ENCODE results near the gene INTS1. TPM values are rescaled to one million over a fixed set of nuclear protein-coding genes. Genes with fewer than 3 reads are reported as not detected.
A peak's percentile ranks its signal among the peaks of the same experiment; 100 is the strongest.

INTS1 gene
- total RNA-seq, 1 donor from 2014 or later = 29.9 TPM

DNA sequence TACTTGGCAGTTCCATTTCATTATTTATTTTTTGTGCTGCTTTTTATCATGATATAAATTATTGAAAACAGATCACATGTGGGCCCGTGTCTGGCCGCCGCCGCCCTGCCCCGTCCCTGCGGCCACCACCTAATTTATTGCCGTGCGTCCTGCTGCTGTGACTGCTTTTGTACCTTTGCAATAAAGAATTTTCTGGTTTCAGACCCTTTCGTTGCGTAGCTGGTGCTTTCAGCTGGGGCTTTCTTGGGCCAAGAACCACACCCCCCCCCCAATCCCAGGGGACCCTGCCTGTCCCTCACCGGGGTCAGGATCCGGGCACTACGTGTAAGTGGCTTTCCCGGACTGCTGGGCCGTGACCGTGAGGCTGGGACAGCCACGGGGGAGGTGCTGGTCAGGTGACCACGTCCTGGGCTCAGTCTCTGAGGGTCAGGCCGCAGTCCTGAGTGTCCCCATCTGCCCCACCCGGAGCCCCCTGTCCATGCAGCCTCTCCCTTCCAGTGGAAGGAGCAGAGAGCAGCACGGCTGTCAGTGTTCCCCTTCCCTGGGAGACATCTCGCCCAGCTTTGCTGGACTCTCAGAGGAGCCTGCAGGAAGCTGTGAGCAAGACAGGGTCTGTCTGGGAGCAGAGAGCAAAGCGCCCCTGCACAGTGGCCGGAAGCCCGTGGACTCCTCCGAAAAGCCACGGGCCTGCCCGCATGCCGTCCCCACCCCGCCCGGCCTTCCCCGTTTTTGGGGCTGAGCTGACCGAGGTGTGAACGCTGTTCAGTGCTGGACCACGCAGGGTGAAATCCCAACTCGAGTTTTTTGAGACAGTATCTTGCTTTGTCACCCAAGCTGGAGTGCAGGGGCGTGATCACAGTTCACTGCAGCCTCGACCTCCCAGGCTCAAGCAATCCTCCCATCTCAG lies 38.9 kb upstream of the INTS1 start:
- Histone ChIP-seq H3K4me1 (peaks cover 47% of the 10 kb centered on the region), H3K27me3 (ENCODE audit: low read depth) (no peaks in the 10 kb centered on the region), H3K4me3 (no peak overlapping the region), H3K9me3 (replicated peaks) (no peaks in the 10 kb centered on the region), H3K36me3 (peaks cover 54% of the 10 kb centered on the region), H3K27ac (replicated peaks) (peak overlapping the region; percentile 33)
- TF ChIP-seq, protein P1, sequence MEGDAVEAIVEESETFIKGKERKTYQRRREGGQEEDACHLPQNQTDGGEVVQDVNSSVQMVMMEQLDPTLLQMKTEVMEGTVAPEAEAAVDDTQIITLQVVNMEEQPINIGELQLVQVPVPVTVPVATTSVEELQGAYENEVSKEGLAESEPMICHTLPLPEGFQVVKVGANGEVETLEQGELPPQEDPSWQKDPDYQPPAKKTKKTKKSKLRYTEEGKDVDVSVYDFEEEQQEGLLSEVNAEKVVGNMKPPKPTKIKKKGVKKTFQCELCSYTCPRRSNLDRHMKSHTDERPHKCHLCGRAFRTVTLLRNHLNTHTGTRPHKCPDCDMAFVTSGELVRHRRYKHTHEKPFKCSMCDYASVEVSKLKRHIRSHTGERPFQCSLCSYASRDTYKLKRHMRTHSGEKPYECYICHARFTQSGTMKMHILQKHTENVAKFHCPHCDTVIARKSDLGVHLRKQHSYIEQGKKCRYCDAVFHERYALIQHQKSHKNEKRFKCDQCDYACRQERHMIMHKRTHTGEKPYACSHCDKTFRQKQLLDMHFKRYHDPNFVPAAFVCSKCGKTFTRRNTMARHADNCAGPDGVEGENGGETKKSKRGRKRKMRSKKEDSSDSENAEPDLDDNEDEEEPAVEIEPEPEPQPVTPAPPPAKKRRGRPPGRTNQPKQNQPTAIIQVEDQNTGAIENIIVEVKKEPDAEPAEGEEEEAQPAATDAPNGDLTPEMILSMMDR (IDR thresholded peaks at IDR 0.05; ENCODE audit: borderline replicate concordance) = no peak
- intact Hi-C loops (cut with micrococcal nuclease) = no loop called here
- no peak for DNase-seq

DNA sequence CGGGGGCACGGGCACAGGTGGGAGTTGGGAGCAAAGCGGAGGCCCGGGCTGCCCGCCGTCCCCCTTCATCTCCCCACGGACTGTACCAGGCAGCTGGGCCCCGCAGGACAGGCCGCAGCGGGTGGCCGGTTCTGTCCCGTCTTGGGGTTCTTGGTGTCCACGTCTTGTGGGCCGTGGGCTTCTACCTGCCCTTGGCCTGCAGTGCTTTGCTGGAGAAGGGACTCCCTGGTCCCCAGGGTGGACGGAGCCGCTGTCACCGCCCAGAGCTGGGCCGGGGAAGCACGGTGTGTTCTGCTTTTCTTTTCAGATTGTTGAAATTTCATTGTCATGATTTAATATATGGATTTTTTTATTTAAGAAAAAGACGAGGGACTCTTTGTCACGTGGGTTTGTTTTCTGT lies 38.1 kb upstream of the INTS1 start:
- TF ChIP-seq, protein P1 (IDR thresholded peaks at IDR 0.05; ENCODE audit: borderline replicate concordance) = no peak
- DNase-seq = no peak
- no peaks in the 10 kb centered on the region for H3K9me3 ChIP-seq (replicated peaks)
- no peak overlapping the region for H3K27ac ChIP-seq (replicated peaks)
- H3K36me3 ChIP-seq = peaks cover 54% of the 10 kb centered on the region
- no peaks in the 10 kb centered on the region for H3K27me3 ChIP-seq (ENCODE audit: low read depth)
- H3K4me3 ChIP-seq = no peak overlapping the region
- intact Hi-C loops (cut with micrococcal nuclease) = no loop called here
- peaks cover 54% of the 10 kb centered on the region for H3K4me1 ChIP-seq

DNA sequence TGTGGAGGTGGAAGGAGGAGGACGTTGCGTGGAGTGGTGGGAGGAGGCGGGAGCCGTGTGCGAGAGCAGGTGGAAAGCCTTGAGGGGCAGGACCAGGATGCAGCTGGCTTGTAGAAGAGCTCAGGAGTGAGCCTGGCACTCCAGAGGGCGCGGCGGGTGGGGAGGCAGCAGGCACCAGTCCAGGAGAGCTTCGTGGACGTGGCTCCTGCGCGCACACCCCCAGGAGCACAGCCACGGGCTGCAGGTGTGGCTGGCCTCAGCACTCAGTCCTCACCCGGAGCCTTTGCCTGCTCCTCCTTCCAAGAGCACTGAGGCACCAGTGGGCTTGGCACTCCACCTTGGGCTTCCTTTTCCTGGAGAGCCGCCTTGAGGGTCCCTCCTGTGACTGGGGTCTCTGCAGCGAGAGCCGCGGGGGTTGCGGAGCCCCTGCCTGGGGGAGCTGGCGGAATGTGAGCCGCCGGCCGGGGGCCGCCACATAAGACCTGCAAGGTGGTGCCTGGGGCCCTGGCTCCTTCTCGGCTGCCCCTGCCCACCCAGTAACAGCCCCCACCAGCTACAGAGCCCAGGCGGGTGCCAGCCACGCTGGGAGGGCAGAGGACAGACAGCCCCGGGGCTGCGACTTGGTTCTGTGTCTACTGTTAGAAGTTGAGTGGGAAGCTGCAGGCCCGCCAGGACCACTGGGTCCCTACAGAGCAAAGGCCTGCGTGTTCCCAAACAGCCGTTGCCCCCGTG lies 37.4 kb upstream of the INTS1 start:
- DNase-seq = no peak
- H3K9me3 ChIP-seq (replicated peaks) = no peaks in the 10 kb centered on the region
- no peak overlapping the region for H3K4me3 ChIP-seq
- H3K4me1 ChIP-seq = peaks cover 62% of the 10 kb centered on the region
- H3K27ac ChIP-seq (replicated peaks) = no peak overlapping the region
- no peaks in the 10 kb centered on the region for H3K27me3 ChIP-seq (ENCODE audit: low read depth)
- TF ChIP-seq, protein P1 (IDR thresholded peaks at IDR 0.05; ENCODE audit: borderline replicate concordance) = no peak
- intact Hi-C loops (cut with micrococcal nuclease) = no loop called here
- peaks cover 54% of the 10 kb centered on the region for H3K36me3 ChIP-seq

DNA sequence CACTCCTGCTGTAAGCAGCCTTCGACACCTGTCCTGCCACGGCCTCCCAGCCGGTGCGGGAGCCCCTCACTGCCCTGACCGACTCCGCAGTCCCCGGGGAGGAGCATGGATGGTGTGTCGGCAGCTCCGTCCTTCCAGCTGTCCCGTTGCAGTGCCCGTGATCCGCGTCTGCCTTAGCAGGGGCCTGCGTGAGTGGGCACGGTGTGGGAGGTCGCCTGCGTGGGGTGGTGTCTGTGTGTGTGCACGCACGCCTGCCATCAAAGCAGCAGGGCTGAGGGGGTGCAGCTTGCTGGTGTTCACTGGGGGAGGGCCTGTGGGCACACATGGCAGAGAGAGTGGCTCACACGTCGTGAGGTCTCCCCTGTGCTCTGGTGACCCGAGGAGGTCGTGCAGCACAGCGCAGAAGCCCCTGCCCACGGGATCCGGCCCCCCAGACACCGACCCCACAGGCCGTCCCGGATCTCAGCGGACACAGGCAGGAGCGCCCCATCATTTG lies 36.6 kb upstream of the INTS1 start:
- Histone ChIP-seq H3K27ac (replicated peaks) (no peak overlapping the region), H3K27me3 (ENCODE audit: low read depth) (no peaks in the 10 kb centered on the region), H3K9me3 (replicated peaks) (no peaks in the 10 kb centered on the region), H3K4me1 (peaks cover 64% of the 10 kb centered on the region), H3K36me3 (peaks cover 54% of the 10 kb centered on the region), H3K4me3 (no peak overlapping the region)
- TF ChIP-seq, protein P1 (IDR thresholded peaks at IDR 0.05; ENCODE audit: borderline replicate concordance) = no peak
- no peak for DNase-seq
- intact Hi-C loops (cut with micrococcal nuclease) = no loop called here

DNA sequence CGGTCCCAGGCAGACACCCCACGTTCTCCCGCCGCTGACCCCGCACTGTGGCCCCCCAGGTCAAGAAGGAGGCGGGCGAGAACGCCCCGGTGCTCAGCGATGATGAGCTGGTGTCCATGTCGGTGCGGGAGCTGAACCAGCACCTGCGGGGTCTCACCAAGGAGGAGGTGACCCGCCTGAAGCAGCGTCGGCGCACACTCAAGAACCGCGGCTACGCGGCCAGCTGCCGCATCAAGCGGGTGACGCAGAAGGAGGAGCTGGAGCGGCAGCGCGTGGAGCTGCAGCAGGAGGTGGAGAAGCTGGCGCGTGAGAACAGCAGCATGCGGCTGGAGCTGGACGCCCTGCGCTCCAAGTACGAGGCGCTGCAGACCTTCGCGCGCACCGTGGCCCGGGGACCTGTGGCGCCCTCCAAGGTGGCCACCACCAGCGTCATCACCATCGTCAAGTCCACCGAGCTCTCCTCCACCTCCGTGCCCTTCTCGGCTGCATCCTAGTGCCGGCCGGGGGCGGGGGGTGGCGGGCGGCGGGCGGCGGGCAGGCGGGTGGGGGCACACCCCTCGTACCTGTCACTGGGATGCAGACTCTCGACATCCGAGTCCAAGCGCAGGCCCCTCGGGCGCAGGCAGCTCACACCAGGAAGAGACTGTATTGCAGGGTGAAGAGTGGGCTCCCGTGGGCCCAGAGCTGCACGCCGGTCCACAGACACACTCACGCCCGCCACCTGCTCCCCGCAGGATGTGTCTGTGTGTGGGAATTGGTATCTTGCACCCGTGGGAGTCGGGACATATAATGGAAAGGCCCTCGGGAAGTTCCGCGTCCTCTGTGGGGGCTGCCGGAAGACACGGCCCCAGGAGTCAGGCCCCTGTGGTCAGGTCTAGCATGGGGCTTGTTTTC lies 35.9 kb upstream of the INTS1 start:
- no peaks in the 10 kb centered on the region for H3K9me3 ChIP-seq (replicated peaks)
- intact Hi-C loops (cut with micrococcal nuclease) = no loop called here
- TF ChIP-seq, protein P1 (IDR thresholded peaks at IDR 0.05; ENCODE audit: borderline replicate concordance) = no peak
- no peaks in the 10 kb centered on the region for H3K27me3 ChIP-seq (ENCODE audit: low read depth)
- no peak overlapping the region for H3K4me3 ChIP-seq
- H3K36me3 ChIP-seq = peaks cover 54% of the 10 kb centered on the region
- peaks cover 64% of the 10 kb centered on the region for H3K4me1 ChIP-seq
- H3K27ac ChIP-seq (replicated peaks) = peak overlapping the region; percentile 99
- no peak for DNase-seq
